Smooth muscle cell (in vitro differentiated cells): ENCODE measurements around the gene EGF. TPM values are rescaled to one million over a fixed set of nuclear protein-coding genes. Genes with fewer than 3 reads are reported as not detected.

Experiments used
- DNase-seq: peaks from one replicate; lab custom pipeline; 2025; ENCODE audit not compliant: unreplicated experiment; lab: John Stamatoyannopoulos, UW
- H2AFZ ChIP-seq: fragments of 200-600 bp; sonication (generic); 2 replicates; pipeline ENCODE4 v1.6.0; 2016; ENCODE audit warnings: antibody characterized with exemption, low read depth, mild to moderate bottlenecking
- H3F3A ChIP-seq: fragments of 200-600 bp; sonication (generic); 2 replicates; pipeline ENCODE4 v1.6.0; 2017; ENCODE audit warnings: antibody characterized with exemption, low read depth
- H3K27ac ChIP-seq: fragments of 200-600 bp; sonication (generic); 2 replicates; pipeline ENCODE4 v1.5.1; 2016; ENCODE audit warnings: low read depth, mild to moderate bottlenecking
- H3K27me3 ChIP-seq: fragments of 200-600 bp; sonication (generic); 2 replicates; pipeline ENCODE4 v1.6.1; 2016; ENCODE audit warnings: low read depth, mild to moderate bottlenecking
- H3K36me3 ChIP-seq: fragments of 200-600 bp; sonication (generic); 2 replicates; pipeline ENCODE4 v1.5.1; 2016; ENCODE audit warnings: low read depth
- H3K4me1 ChIP-seq: fragments of 200-600 bp; sonication (generic); 2 replicates; pipeline ENCODE4 v1.5.1; 2016; ENCODE audit warnings: low read depth
- H3K4me2 ChIP-seq: fragments of 200-600 bp; sonication (generic); 2 replicates; pipeline ENCODE4 v1.6.0; 2016; ENCODE audit warnings: mild to moderate bottlenecking
- H3K4me3 ChIP-seq: fragments of 200-600 bp; sonication (generic); 2 replicates; pipeline ENCODE4 v1.5.1; 2016; ENCODE audit warnings: mild to moderate bottlenecking
- H3K79me2 ChIP-seq: fragments of 200-600 bp; sonication (generic); 2 replicates; pipeline ENCODE4 v1.6.0; 2016; ENCODE audit warnings: low read depth, mild to moderate bottlenecking
- H3K9ac ChIP-seq: fragments of 200-600 bp; sonication (generic); 2 replicates; pipeline ENCODE4 v1.6.0; 2016; ENCODE audit warnings: low read depth
- H3K9me3 ChIP-seq: fragments of 200-600 bp; sonication (generic); replicated peaks from 2 replicates; pipeline ENCODE4 v1.5.1; 2016; ENCODE audit warnings: low read depth
- H4K20me1 ChIP-seq: fragments of 200-600 bp; sonication (generic); 2 replicates; pipeline ENCODE4 v1.6.0; 2016; ENCODE audit warnings: low read depth
- CTCF ChIP-seq: fragments of 200-600 bp; sonication (generic); IDR thresholded peaks from 2 replicates; pipeline ENCODE4 v1.5.1; 2017; ENCODE audit warnings: borderline replicate concordance, mild to moderate bottlenecking, antibody characterized with exemption; ENCODE audit not compliant: insufficient read depth, poor library complexity, severe bottlenecking
- WGBS: methylation state at CpG from one replicate; pipeline ENCODE4 v1.1.7; 2016; ENCODE audit warnings: low lambda C conversion rate; 5-methylcytosine and 5-hydroxymethylcytosine counted together
- polyA plus RNA-seq: library from polyadenylated mRNA; unstranded; fragments of >200 nt; fragmentation: Nextera tagmentation; extraction: Ambion mirVana; gene quantifications from 2 replicates; pipeline ENCODE4 v1.2.1, GENCODE V29; 2016
- total RNA-seq: library from RNA; depleted of rRNA; stranded (reverse); fragments of >200 nt; gene quantifications from 2 replicates; pipeline ENCODE4 v1.2.3, GENCODE V29; 2014

EGF gene
- total and polyA plus RNA-seq, 2 experiments from 2014 or later: 0.72 to 15.2 TPM

- no peaks in the 10 kb centered on the region for H3K79me2 ChIP-seq
- no peak overlapping the region for H3K27ac ChIP-seq
- no peak overlapping the region for H3K9ac ChIP-seq
- H3F3A ChIP-seq: no peaks in the 10 kb centered on the region
- 100% methylated on average over 1 of the region's 1 CpG for WGBS
- H4K20me1 ChIP-seq: no peaks in the 10 kb centered on the region
- no peak for DNase-seq
- no peaks in the 10 kb centered on the region for H3K9me3 ChIP-seq
- H3K4me1 ChIP-seq: no peaks in the 10 kb centered on the region
- H3K27me3 ChIP-seq: no peaks in the 10 kb centered on the region
- no peaks in the 10 kb centered on the region for H3K36me3 ChIP-seq
- H2AFZ ChIP-seq: no peak overlapping the region
- no peak for TF ChIP-seq CTCF
- no peak overlapping the region for H3K4me3 ChIP-seq
- H3K4me2 ChIP-seq: no peak overlapping the region
Observed at GRCh38 chr4:109981936-109982335, 69.3 kb downstream of the EGF start.

GRCh38 chr4:109982521-109982920, 69.8 kb downstream of the EGF start:
- no peaks in the 10 kb centered on the region for H3K79me2 ChIP-seq
- no peaks in the 10 kb centered on the region for H3K4me1 ChIP-seq
- no peaks in the 10 kb centered on the region for H4K20me1 ChIP-seq
- 94% methylated on average over 3 of the region's 3 CpGs for WGBS
- H3K9me3 ChIP-seq: no peaks in the 10 kb centered on the region
- H3K36me3 ChIP-seq: no peaks in the 10 kb centered on the region
- no peaks in the 10 kb centered on the region for H3F3A ChIP-seq
- no peak for TF ChIP-seq CTCF
- no peak for DNase-seq
- H3K27me3 ChIP-seq: no peaks in the 10 kb centered on the region
- H2AFZ ChIP-seq: no peak overlapping the region
- no peak overlapping the region for H3K27ac ChIP-seq
- no peak overlapping the region for H3K4me2 ChIP-seq
- H3K9ac ChIP-seq: no peak overlapping the region
- no peak overlapping the region for H3K4me3 ChIP-seq

GRCh38 chr4:109985993-109986974, 73.6 kb downstream of the EGF start:
- Histone ChIP-seq H3F3A (no peaks in the 10 kb centered on the region), H2AFZ (no peak overlapping the region), H3K9ac (no peak overlapping the region), H3K4me2 (no peak overlapping the region), H3K4me3 (no peak overlapping the region), H3K27me3 (no peaks in the 10 kb centered on the region), H3K4me1 (no peaks in the 10 kb centered on the region), H3K27ac (no peak overlapping the region), H3K79me2 (no peaks in the 10 kb centered on the region), H4K20me1 (no peaks in the 10 kb centered on the region), H3K36me3 (no peaks in the 10 kb centered on the region), H3K9me3 (no peaks in the 10 kb centered on the region)
- no peak for TF ChIP-seq CTCF
- WGBS: 88% methylated on average over 4 of the region's 4 CpGs
- no peak for DNase-seq

- H2AFZ ChIP-seq: no peak overlapping the region
- no peak overlapping the region for H3K4me2 ChIP-seq
- H3K27ac ChIP-seq: peak overlapping the region; percentile 81
- peak overlapping the region; percentile 60 for H3K9ac ChIP-seq
- H3F3A ChIP-seq: no peaks in the 10 kb centered on the region
- no peaks in the 10 kb centered on the region for H3K36me3 ChIP-seq
- TF ChIP-seq CTCF: no peak
- H4K20me1 ChIP-seq: no peaks in the 10 kb centered on the region
- no peaks in the 10 kb centered on the region for H3K9me3 ChIP-seq
- no peaks in the 10 kb centered on the region for H3K4me1 ChIP-seq
- WGBS: 66% methylated on average over 13 of the region's 13 CpGs
- no peaks in the 10 kb centered on the region for H3K27me3 ChIP-seq
- no peak overlapping the region for H3K4me3 ChIP-seq
- no peak for DNase-seq
- no peaks in the 10 kb centered on the region for H3K79me2 ChIP-seq
Observed at GRCh38 chr4:109989044-109989443, 76.4 kb downstream of the EGF start.
